ENCODE results near the gene APOC3.

- TF ChIP-seq TAF1 (IDR thresholded peaks at IDR 0.05; ENCODE audit: borderline replicate concordance, low read depth, low read length) (no peak), CTCF (IDR thresholded peaks at IDR 0.05 in 2 of 3, conservative IDR thresholded peaks at IDR 0.05 in 1 of 3; ENCODE audit: control insufficient read depth in 2 of 3, extremely low read depth in 1 of 3, insufficient read depth in 1 of 3, low read depth in 3 of 3, low read length in 3 of 3) (no peak), IRF5 (IDR thresholded peaks at IDR 0.05; ENCODE audit: borderline replicate concordance) (no peak), REST (IDR thresholded peaks at IDR 0.05; ENCODE audit: low read depth, low read length) (no peak), POLR2A (IDR thresholded peaks at IDR 0.05; ENCODE audit: low read depth, low read length) (no peak), YY1 (IDR thresholded peaks at IDR 0.05; ENCODE audit: low read depth, low read length) (no peak), MAX (IDR thresholded peaks at IDR 0.05; ENCODE audit: low read depth, low read length) (no peak)
Observed at GRCh38 chr11:116870054-116870453, 40.3 kb downstream of the APOC3 start.
